ENCODE data around the gene NIPA2.
"Not testable (repeated sequence)": the region's sequence is repeated elsewhere in the genome, so short reads cannot be mapped to it uniquely, and the experiment has no call there.

Gene NIPA2

GRCh38 chr15:22838292-22839042 lies at the start of gene NIPA2:
NIPA2 (plus strand) TSS chr15:22838666; CDS start chr15:22851732, 13,066 bp downstream.
- Histone ChIP-seq H3K4me3 (ENCODE audit: low read depth, low read length) (peak within 1 kb of the TSS; percentile 95), H3K36me3 (ENCODE audit: insufficient read depth, low read length) (peaks cover 13% of the 10 kb centered on the region; the same call in 1 of the 2 replicates), H3K79me2 (ENCODE audit: control insufficient read depth, insufficient read depth, low read length, unreplicated experiment) (peaks cover 44% of the 10 kb centered on the region), H2AFZ (ENCODE audit: low read length, unreplicated experiment) (peak within 1 kb of the TSS; percentile 84), H3K27me3 (ENCODE audit: insufficient read depth, low read length) (no peaks in the 10 kb centered on the region), H3K4me1 (ENCODE audit: control insufficient read depth, insufficient read depth, low read length, unreplicated experiment) (peaks cover 9% of the 10 kb centered on the region), H3K27ac (ENCODE audit: low read depth, low read length) (peak within 1 kb of the TSS; percentile 89)

GRCh38 chr15:22794063-22794462 lies 44.4 kb upstream of the NIPA2 start:
- H3K27ac ChIP-seq (ENCODE audit: low read depth, low read length), result no peak overlapping the region
- H3K36me3 ChIP-seq (ENCODE audit: insufficient read depth, low read length), result 0 out of 2 replicates have a peak, but pooled peaks cover 3% of the 10 kb centered on the region
- H3K79me2 ChIP-seq (ENCODE audit: control insufficient read depth, insufficient read depth, low read length, unreplicated experiment), result no peaks in the 10 kb centered on the region

GRCh38 chr15:22794621-22795167 lies 43.8 kb upstream of the NIPA2 start:
- H3K4me1 ChIP-seq (ENCODE audit: control insufficient read depth, insufficient read depth, low read length, unreplicated experiment), result no peaks in the 10 kb centered on the region
- no peak overlapping the region for H3K4me3 ChIP-seq (ENCODE audit: low read depth, low read length)
- H3K79me2 ChIP-seq (ENCODE audit: control insufficient read depth, insufficient read depth, low read length, unreplicated experiment), result no peaks in the 10 kb centered on the region
- H2AFZ ChIP-seq (ENCODE audit: low read length, unreplicated experiment), result no peak overlapping the region
- no peaks in the 10 kb centered on the region for H3K27me3 ChIP-seq (ENCODE audit: insufficient read depth, low read length)
- H3K36me3 ChIP-seq (ENCODE audit: insufficient read depth, low read length), result no peaks in the 10 kb centered on the region
- no peak overlapping the region for H3K27ac ChIP-seq (ENCODE audit: low read depth, low read length)

More at GRCh38 chr15:22794063-22794462, 44.4 kb upstream of the NIPA2 start:
- Histone ChIP-seq H2AFZ (ENCODE audit: low read length, unreplicated experiment) (no peak overlapping the region), H3K4me3 (ENCODE audit: low read depth, low read length) (no peak overlapping the region), H3K27me3 (ENCODE audit: insufficient read depth, low read length) (no peaks in the 10 kb centered on the region), H3K4me1 (ENCODE audit: control insufficient read depth, insufficient read depth, low read length, unreplicated experiment) (no peaks in the 10 kb centered on the region)

- H3K27me3 ChIP-seq (ENCODE audit: insufficient read depth, low read length), result no peaks in the 10 kb centered on the region
- H3K4me3 ChIP-seq (ENCODE audit: low read depth, low read length), result no peak overlapping the region
- H2AFZ ChIP-seq (ENCODE audit: low read length, unreplicated experiment), result no peak overlapping the region
- no peaks in the 10 kb centered on the region for H3K79me2 ChIP-seq (ENCODE audit: control insufficient read depth, insufficient read depth, low read length, unreplicated experiment)
- H3K36me3 ChIP-seq (ENCODE audit: insufficient read depth, low read length), result no peaks in the 10 kb centered on the region
- H3K4me1 ChIP-seq (ENCODE audit: control insufficient read depth, insufficient read depth, low read length, unreplicated experiment), result peaks cover 3% of the 10 kb centered on the region
- H3K27ac ChIP-seq (ENCODE audit: low read depth, low read length), result no peak overlapping the region
Measured at GRCh38 chr15:22795206-22796063, 43.0 kb upstream of the NIPA2 start.

GRCh38 chr15:22796079-22796478 lies 42.4 kb upstream of the NIPA2 start:
- Histone ChIP-seq H3K79me2 (ENCODE audit: control insufficient read depth, insufficient read depth, low read length, unreplicated experiment) (no peaks in the 10 kb centered on the region), H3K4me3 (ENCODE audit: low read depth, low read length) (no peak overlapping the region), H2AFZ (ENCODE audit: low read length, unreplicated experiment) (no peak overlapping the region), H3K36me3 (ENCODE audit: insufficient read depth, low read length) (no peaks in the 10 kb centered on the region), H3K4me1 (ENCODE audit: control insufficient read depth, insufficient read depth, low read length, unreplicated experiment) (peaks cover 3% of the 10 kb centered on the region), H3K27ac (ENCODE audit: low read depth, low read length) (no peak overlapping the region), H3K27me3 (ENCODE audit: insufficient read depth, low read length) (no peaks in the 10 kb centered on the region)

- H3K27me3 ChIP-seq (ENCODE audit: insufficient read depth, low read length), result no peaks in the 10 kb centered on the region
- H3K79me2 ChIP-seq (ENCODE audit: control insufficient read depth, insufficient read depth, low read length, unreplicated experiment), result peaks cover 6% of the 10 kb centered on the region
- no peak overlapping the region for H3K4me3 ChIP-seq (ENCODE audit: low read depth, low read length)
- no peak overlapping the region for H3K27ac ChIP-seq (ENCODE audit: low read depth, low read length)
- H3K4me1 ChIP-seq (ENCODE audit: control insufficient read depth, insufficient read depth, low read length, unreplicated experiment), result peaks cover 3% of the 10 kb centered on the region
- H2AFZ ChIP-seq (ENCODE audit: low read length, unreplicated experiment), result no peak overlapping the region
- no peaks in the 10 kb centered on the region for H3K36me3 ChIP-seq (ENCODE audit: insufficient read depth, low read length)
Measured at GRCh38 chr15:22799902-22800301, 38.6 kb upstream of the NIPA2 start.

- not testable (repeated sequence) for H3K36me3 ChIP-seq (ENCODE audit: insufficient read depth, low read length); H3K4me3 ChIP-seq (ENCODE audit: low read depth, low read length); H3K27ac ChIP-seq (ENCODE audit: low read depth, low read length); H3K27me3 ChIP-seq (ENCODE audit: insufficient read depth, low read length); H3K79me2 ChIP-seq (ENCODE audit: control insufficient read depth, insufficient read depth, low read length, unreplicated experiment); H3K4me1 ChIP-seq (ENCODE audit: control insufficient read depth, insufficient read depth, low read length, unreplicated experiment); H2AFZ ChIP-seq (ENCODE audit: low read length, unreplicated experiment)
Measured at GRCh38 chr15:22803006-22803405, 35.5 kb upstream of the NIPA2 start.

- peaks cover 6% of the 10 kb centered on the region for H3K79me2 ChIP-seq (ENCODE audit: control insufficient read depth, insufficient read depth, low read length, unreplicated experiment)
Measured at GRCh38 chr15:22806156-22806555, 32.3 kb upstream of the NIPA2 start.

GRCh38 chr15:22806664-22807063 lies 31.8 kb upstream of the NIPA2 start:
- Histone ChIP-seq H3K27me3 (ENCODE audit: insufficient read depth, low read length) (no peaks in the 10 kb centered on the region), H3K4me3 (ENCODE audit: low read depth, low read length) (no peak overlapping the region), H3K27ac (ENCODE audit: low read depth, low read length) (no peak overlapping the region), H3K79me2 (ENCODE audit: control insufficient read depth, insufficient read depth, low read length, unreplicated experiment) (peaks cover 6% of the 10 kb centered on the region), H3K4me1 (ENCODE audit: control insufficient read depth, insufficient read depth, low read length, unreplicated experiment) (no peaks in the 10 kb centered on the region), H3K36me3 (ENCODE audit: insufficient read depth, low read length) (no peaks in the 10 kb centered on the region), H2AFZ (ENCODE audit: low read length, unreplicated experiment) (no peak overlapping the region)

More at GRCh38 chr15:22806156-22806555, 32.3 kb upstream of the NIPA2 start:
- Histone ChIP-seq H2AFZ (ENCODE audit: low read length, unreplicated experiment) (no peak overlapping the region), H3K27me3 (ENCODE audit: insufficient read depth, low read length) (no peaks in the 10 kb centered on the region), H3K36me3 (ENCODE audit: insufficient read depth, low read length) (no peaks in the 10 kb centered on the region), H3K4me3 (ENCODE audit: low read depth, low read length) (no peak overlapping the region), H3K27ac (ENCODE audit: low read depth, low read length) (no peak overlapping the region), H3K4me1 (ENCODE audit: control insufficient read depth, insufficient read depth, low read length, unreplicated experiment) (no peaks in the 10 kb centered on the region)

- H3K4me3 ChIP-seq (ENCODE audit: low read depth, low read length); H3K4me1 ChIP-seq (ENCODE audit: control insufficient read depth, insufficient read depth, low read length, unreplicated experiment); H2AFZ ChIP-seq (ENCODE audit: low read length, unreplicated experiment); H3K27ac ChIP-seq (ENCODE audit: low read depth, low read length); H3K27me3 ChIP-seq (ENCODE audit: insufficient read depth, low read length); H3K36me3 ChIP-seq (ENCODE audit: insufficient read depth, low read length); H3K79me2 ChIP-seq (ENCODE audit: control insufficient read depth, insufficient read depth, low read length, unreplicated experiment): not testable (repeated sequence)
Measured at GRCh38 chr15:22807831-22808230, 30.6 kb upstream of the NIPA2 start.

Measured in ACC112 (cell line).